ENCODE data around the gene SPRN. TPM values are rescaled to one million over a fixed set of nuclear protein-coding genes. Genes with fewer than 3 reads are reported as not detected.

SPRN gene
- polyA plus RNA-seq, 4 donors = 0.81 to 3.3 (median 0.99) TPM

DNA sequence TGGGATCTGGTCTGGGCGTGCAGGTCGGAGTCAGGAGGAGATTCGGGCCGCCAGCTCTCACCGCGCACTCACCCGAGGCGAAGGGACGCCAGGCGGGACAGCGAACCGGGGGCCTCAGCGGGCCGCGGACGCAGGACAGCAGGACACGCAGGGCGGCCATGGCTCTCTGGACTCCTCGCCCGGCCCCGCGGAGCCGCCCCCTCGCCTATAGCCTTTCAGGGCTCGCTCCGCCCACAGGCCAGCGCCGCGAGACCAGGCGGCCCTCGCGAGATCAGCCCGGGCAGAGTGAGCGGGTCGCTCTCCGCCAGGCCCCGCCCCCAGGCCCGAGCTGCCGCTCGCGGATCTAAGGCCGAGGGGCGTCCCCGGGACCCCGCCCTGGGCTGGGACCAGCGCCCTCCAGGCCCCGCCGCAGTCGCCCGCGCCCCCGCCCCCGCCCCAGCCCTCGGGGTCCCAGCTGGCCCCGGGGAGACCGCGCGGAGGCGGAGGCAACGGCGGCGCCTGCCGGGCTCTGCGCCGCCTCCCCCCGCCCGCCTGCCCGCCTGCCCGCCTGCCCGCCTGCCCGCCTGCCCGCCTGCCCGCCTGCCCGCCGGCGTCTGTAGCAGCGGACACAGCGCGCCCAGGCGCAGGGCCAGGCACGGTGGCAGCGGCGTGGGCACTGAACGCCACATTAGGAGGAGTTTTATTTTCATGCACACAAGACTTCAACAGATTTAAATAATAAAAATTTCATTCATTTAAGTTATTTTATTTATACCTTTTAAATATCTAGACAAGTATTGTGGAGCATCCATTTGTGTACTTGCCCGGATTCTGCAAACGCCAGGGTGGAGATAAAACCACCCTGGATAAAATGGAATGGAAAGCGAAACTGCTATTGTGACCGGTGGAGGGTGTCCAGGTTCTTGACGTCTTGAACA, 51.0 kb downstream of the SPRN start, which contains the start of gene ECHS1:
ECHS1 (minus strand) TSS at position 181 of the 917 bp plus-strand sequence; CDS start at position 160, 21 bp downstream.
- Histone ChIP-seq H3K9me3 (ENCODE audit: control insufficient read depth in 2 of 2, insufficient read depth in 1 of 2, low read depth in 1 of 2, low read length in 1 of 2) (no peaks in the 10 kb centered on the region), H3K4me3 (ENCODE audit: low read depth in 1 of 3, low read length in 3 of 3) (peak within 1 kb of the TSS; percentile 71 to 72 (median 71)), H3K4me1 (ENCODE audit: control insufficient read depth in 3 of 3, insufficient read depth in 2 of 3, low read depth in 1 of 3, low read length in 2 of 3) (peaks cover 0 to 13% (median 0%) of the 10 kb centered on the region in 3 donors), H3K27me3 (ENCODE audit: control insufficient read depth in 3 of 3, insufficient read depth in 3 of 3, low read length in 3 of 3) (no peaks in the 10 kb centered on the region), H3K27ac (ENCODE audit: low read depth in 1 of 3, low read length in 2 of 3) (peak within 1 kb of the TSS; percentile 56 to 90 (median 88)), H3K36me3 (ENCODE audit: control insufficient read depth in 3 of 3, insufficient read depth in 2 of 3, low read depth in 1 of 3, low read length in 3 of 3) (peaks cover 7 to 30% (median 16%) of the 10 kb centered on the region in 3 donors)
- DNase-seq (peak; percentile 94 to 98), FAIRE-seq (no peak)
- 0 to 1% (median 1%) methylated on average over 39 to 89 of the region's 89 CpGs for WGBS, 3 donors

DNA sequence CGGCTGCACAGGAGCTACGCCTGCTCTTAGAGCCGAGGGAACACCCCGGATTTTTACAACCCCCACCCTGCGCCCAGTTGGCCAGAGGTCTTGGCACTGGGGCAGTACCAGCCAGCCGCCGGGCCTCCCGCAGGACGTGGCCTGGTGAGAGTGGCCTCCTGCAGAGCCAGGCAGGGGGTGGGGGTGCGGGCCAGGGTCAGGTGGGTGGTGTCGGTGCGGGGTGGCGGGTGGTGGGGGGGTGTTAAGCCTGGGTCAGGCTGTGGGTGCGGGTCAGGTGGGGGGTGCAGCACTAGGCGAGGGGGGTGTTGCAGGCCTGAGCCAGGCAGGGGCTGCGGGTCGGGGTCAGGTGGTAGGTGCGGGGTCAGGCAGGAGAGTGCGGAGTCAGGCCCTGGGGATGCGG, 51.9 kb downstream of the SPRN start:
- no peaks in the 10 kb centered on the region for H3K27me3 ChIP-seq (ENCODE audit: control insufficient read depth in 3 of 3, insufficient read depth in 3 of 3, low read length in 3 of 3)
- peak in 1 of 2 donors; percentile 36 for DNase-seq
- H3K36me3 ChIP-seq (ENCODE audit: control insufficient read depth in 3 of 3, insufficient read depth in 2 of 3, low read depth in 1 of 3, low read length in 3 of 3) = peaks cover 7 to 36% (median 19%) of the 10 kb centered on the region in 3 donors
- H3K27ac ChIP-seq (ENCODE audit: low read depth in 1 of 3, low read length in 2 of 3) = no peak overlapping the region
- peak overlapping the region; percentile 24 to 72 (median 71) for H3K4me3 ChIP-seq (ENCODE audit: low read depth in 1 of 3, low read length in 3 of 3)
- peaks cover 0 to 4% (median 0%) of the 10 kb centered on the region in 3 donors for H3K4me1 ChIP-seq (ENCODE audit: control insufficient read depth in 3 of 3, insufficient read depth in 2 of 3, low read depth in 1 of 3, low read length in 2 of 3)
- H3K9me3 ChIP-seq (ENCODE audit: control insufficient read depth in 2 of 2, insufficient read depth in 1 of 2, low read depth in 1 of 2, low read length in 1 of 2) = no peaks in the 10 kb centered on the region
- no peak for FAIRE-seq
- WGBS, 3 donors = 15 to 35% (median 17%) methylated on average over 15 to 20 of the region's 20 CpGs

Other genes with a start within 250 kb of the SPRN start
- gene UTF1, start 194.4 kb downstream of the SPRN start, polyA plus RNA-seq = not detected
- under 1 TPM in 2 of 4 donors, not detected in 2; 0.19 to 0.30 TPM for gene VENTX, start 186.8 kb downstream of the SPRN start, polyA plus RNA-seq
- gene ADAM8, start 147.8 kb downstream of the SPRN start, polyA plus RNA-seq = 1 to 10 TPM in 3 of 4 donors, under 1 TPM in 1; 0.67 to 4.4 (median 2.1) TPM
- 100 to 1,000 TPM in 2 of 4 donors, 10 to 100 TPM in 2; 43.1 to 173 (median 88.4) TPM for gene TUBGCP2, start 115.8 kb downstream of the SPRN start, polyA plus RNA-seq
- 10 to 100 TPM; 21.8 to 61.5 (median 48.8) TPM for gene ZNF511, start 115.7 kb downstream of the SPRN start, polyA plus RNA-seq
- gene CALY, start 87.7 kb downstream of the SPRN start, polyA plus RNA-seq = 1 to 10 TPM in 2 of 4 donors, not detected in 2; 1.1 to 3.0 TPM
- gene PRAP1, start 77.3 kb downstream of the SPRN start, polyA plus RNA-seq = 1,000 to 10,000 TPM in 2 of 4 donors, 100 to 1,000 TPM in 2; 284 to 2,052 (median 1,107) TPM
- 100 to 1,000 TPM in 2 of 4 donors, 10 to 100 TPM in 2; 62.5 to 320 (median 165) TPM for gene FUOM, start 66.6 kb downstream of the SPRN start, polyA plus RNA-seq
- 100 to 1,000 TPM; 140 to 371 (median 225) TPM for gene ECHS1, start 51.3 kb downstream of the SPRN start, polyA plus RNA-seq
- 10 to 100 TPM in 3 of 4 donors, 1 to 10 TPM in 1; 7.9 to 40.8 (median 11.4) TPM for gene PAOX, start 45.4 kb downstream of the SPRN start, polyA plus RNA-seq
- 100 to 1,000 TPM in 2 of 4 donors, 10 to 100 TPM in 2; 67.4 to 124 (median 90.9) TPM for gene MTG1, start 30.5 kb downstream of the SPRN start, polyA plus RNA-seq
- gene SCART1, start 29.3 kb upstream of the SPRN start, polyA plus RNA-seq = 1 to 10 TPM in 1 of 4 donors, under 1 TPM in 2, not detected in 1; 0.22 to 2.1 (median 0.33) TPM
- gene CYP2E1, start 102.7 kb upstream of the SPRN start, polyA plus RNA-seq = under 1 TPM in 2 of 4 donors, not detected in 2; 0.48 to 0.75 TPM
- under 1 TPM in 2 of 4 donors, not detected in 2; 0.09 to 0.24 TPM for gene SYCE1, start 141.0 kb upstream of the SPRN start, polyA plus RNA-seq
- not detected for gene FRG2B, start 202.2 kb upstream of the SPRN start, polyA plus RNA-seq